Epithelial cell of proximal tubule (primary cell): ENCODE measurements around the gene DCUN1D1. TPM values are rescaled to one million over a fixed set of nuclear protein-coding genes. Genes with fewer than 3 reads are reported as not detected.

Experiments
- DNase-seq: peaks from one replicate; pipeline ENCODE4 v3.0.0-alpha.2; 2011; ENCODE audit warnings: low read depth
- H3K4me3 ChIP-seq: 2 replicates; pipeline ENCODE4 v1.5.1; 2011; ENCODE audit warnings: low read depth, mild to moderate bottlenecking, low read length
- CTCF ChIP-seq: conservative IDR thresholded peaks from 2 replicates; pipeline ENCODE4 v1.5.1; 2012; ENCODE audit warnings: low read depth, mild to moderate bottlenecking, low read length
- total RNA-seq: library from RNA; depleted of rRNA; stranded (reverse); fragments of >200 nt; gene quantifications from 2 replicates; pipeline ENCODE4 v1.2.3, GENCODE V29; 2015

DCUN1D1 gene
- total RNA-seq, 1 donor from 2014 or later, result 11.3 TPM

GRCh38 chr3:182989566-182989965, 9.2 kb upstream of the DCUN1D1 start:
- H3K4me3 ChIP-seq, result no peak overlapping the region
- no peak for DNase-seq
- TF ChIP-seq CTCF, result no peak

GRCh38 chr3:182986021-182986420, 5.7 kb upstream of the DCUN1D1 start:
- H3K4me3 ChIP-seq, result no peak overlapping the region
- TF ChIP-seq CTCF, result no peak
- DNase-seq, result no peak

DNA sequence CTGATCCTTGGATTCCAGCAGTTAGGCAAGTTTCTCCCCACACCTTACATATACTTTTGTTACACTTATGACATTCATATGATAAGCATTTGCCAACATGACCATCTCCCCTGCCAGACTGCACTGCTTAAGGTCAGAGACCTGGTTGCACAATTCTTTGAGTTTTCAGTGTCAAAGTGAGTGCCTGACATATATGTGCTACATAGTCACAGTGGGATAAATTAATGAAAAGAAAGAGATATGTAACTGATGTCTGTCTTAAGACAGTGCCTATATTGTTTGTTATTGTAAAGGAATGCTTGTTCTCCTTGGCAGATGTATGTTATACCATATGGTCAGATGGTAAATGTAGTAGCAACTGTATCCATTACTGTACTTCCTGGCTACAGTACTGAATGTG, 3.5 kb upstream of the DCUN1D1 start:
- DNase-seq, result no peak
- no peak overlapping the region for H3K4me3 ChIP-seq
- no peak for TF ChIP-seq CTCF

DNA sequence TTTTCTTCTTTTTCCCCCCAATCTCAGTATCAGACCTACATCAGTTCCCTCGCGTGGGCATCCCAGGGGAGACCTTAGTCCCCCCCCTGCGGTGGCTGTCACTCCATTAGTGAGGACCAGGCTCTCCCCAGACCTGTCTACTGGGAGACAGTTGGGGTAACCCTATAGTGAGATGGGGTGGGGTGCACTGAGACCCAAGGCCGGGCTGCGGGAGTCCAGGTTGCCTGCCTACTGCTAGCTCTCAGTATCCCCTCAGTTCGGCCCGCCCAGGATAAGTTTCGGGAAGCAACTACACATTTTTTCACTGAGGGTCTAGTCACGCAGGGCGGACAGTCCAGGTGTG, 671 bp upstream of the DCUN1D1 start:
- peak overlapping the region; percentile 79 for H3K4me3 ChIP-seq
- no peak for TF ChIP-seq CTCF
- no peak for DNase-seq

DNA sequence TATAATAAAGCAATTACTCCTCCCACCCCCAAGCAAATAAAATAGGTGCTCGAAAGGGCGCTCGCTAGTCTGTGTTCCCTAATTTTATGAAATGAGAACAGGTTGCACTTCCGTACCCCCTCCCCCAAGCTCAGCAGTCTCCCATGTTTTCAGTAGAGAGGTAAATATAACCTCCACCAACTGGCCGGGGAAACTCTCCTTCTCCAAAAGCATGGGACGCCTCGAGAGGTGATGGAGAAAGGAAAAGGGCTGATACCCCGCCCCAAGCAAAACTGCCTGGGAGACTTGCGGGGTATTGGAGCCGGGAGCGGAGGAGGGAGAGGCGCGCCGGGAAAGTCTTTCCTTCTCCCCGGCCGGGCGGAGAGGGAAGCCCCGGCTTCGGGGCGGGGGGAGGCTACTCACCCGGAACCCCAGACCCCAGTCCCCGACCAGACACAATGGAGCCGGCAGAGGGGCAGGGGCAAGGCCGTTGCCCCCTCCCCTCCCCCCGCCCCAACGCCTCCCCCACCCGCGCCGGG, 605 bp downstream of the DCUN1D1 start:
- no peak for DNase-seq
- no peak for TF ChIP-seq CTCF
- peak overlapping the region; percentile 79 for H3K4me3 ChIP-seq

DNA sequence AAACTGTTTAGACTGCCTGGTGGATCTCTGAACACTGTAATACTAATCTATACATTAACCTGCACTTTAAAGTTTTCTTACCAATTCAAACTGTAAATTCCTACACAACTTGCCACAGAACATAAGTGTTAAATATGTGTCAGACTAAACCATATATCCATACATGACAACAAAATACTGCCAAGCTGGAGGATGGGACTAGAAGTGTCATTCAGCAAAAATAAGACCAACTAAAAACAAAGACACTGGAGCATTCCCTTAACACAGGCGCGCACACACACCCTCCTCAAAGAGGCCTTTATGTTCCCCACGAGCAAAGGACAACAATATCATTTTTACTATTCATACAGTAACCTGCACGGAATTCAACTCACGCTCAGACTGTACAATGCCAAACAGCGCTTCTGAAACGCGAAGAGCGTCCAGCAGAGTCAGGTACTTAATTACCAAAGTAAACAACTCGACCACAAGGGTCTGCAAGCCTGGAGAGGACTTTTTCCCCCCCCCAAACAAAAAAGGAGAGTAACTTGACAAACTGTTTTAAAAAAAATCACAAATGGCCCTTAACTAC, 1.1 kb downstream of the DCUN1D1 start:
- no peak for TF ChIP-seq CTCF
- H3K4me3 ChIP-seq, result peak overlapping the region; percentile 79
- DNase-seq, result no peak

DNA sequence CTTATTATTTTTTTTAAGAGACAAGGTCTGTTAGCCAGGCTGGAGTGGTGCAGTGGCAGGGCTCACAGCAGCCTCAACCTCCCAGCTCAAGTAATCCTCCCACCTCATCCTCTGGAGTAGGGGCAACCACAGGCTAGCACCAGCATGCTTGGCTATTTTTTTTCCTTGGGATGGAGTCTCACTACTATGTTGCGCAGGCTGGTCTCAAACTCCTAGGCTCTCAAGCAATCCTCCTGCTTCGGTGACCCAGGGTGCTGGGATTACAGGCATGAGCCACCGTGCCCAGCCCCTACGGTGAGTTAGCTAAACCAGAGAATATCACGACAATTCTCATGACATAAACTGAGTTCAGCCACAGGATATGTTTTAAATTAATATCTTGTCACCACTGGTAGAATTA, 2.0 kb downstream of the DCUN1D1 start:
- no peak for TF ChIP-seq CTCF
- DNase-seq, result no peak
- H3K4me3 ChIP-seq, result peak overlapping the region; percentile 79
